SHP77 treated with DMSO at 0.1 percent for 48 hours (cell line): ENCODE measurements around the gene CNTNAP2.

Source experiments
- DNase-seq: peaks from one replicate; lab custom pipeline; 2025; lab: John Stamatoyannopoulos, UW

The CNTNAP2 gene

DNA sequence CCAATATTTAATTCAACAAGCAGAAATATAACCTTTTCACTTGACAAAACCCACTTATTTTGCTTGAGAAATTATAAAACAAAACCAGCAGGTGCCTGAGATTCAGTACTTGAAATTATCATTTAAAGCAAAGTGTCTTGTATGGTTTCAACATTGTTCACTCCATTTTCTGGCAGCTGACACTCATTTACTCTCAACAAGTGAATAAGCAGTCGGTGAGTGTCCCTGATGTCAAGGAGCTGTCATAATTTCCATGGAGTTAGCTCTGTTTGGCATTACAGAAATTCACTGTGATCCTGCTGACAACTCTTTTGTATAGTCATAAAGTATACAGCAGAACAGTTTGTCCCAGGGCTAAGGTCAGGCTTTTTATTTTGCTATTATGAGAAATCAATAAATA lies 490.0 kb downstream of the CNTNAP2 start:
- DNase-seq: no peak

- no peak for DNase-seq
These were observed 503.0 kb downstream of the CNTNAP2 start for GRCh38 chr7:146619641-146620040.

GRCh38 chr7:146626912-146627311 lies 510.3 kb downstream of the CNTNAP2 start:
- no peak for DNase-seq

- DNase-seq: peak; percentile 97
These were observed 518.8 kb downstream of the CNTNAP2 start for GRCh38 chr7:146635205-146636032.

DNA sequence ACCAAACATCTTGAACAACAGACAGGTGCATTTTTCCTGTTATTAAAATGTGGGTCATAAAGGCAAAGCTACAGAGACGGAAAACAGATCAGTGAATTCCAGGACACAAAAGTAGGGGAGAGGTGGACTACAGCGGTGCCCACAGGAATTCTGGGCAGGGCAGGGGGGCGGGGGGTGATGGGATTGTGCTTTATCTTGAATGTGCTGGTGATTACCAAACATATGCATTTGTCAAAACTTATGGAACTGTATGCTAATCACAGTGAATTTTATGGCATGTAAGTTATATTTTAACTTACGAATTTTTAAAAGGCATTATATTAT lies 519.4 kb downstream of the CNTNAP2 start:
- no peak for DNase-seq

GRCh38 chr7:146636581-146636980 lies 520.0 kb downstream of the CNTNAP2 start:
- no peak for DNase-seq

DNA sequence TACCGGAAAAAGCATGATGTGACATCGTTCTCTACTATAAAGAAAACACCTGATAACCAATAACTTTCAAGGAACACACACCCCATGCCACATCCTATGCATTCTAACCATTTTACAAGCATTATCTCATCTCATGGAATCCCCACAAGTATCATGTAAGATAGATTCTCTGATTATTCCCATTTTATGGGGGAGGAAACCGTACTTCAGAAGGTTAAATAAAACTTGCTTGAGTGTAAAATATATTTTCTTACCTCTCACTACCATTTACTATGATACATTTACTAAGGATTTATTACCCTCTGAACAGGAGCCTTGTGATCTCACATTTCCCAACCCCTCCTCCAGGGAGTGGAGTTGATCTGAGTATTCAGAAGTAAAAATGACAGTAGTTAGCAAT lies 522.7 kb downstream of the CNTNAP2 start:
- DNase-seq: no peak

GRCh38 chr7:146641491-146641890 lies 524.9 kb downstream of the CNTNAP2 start:
- DNase-seq: no peak

- no peak for DNase-seq
These were observed 528.9 kb downstream of the CNTNAP2 start for GRCh38 chr7:146645383-146645976.

DNA sequence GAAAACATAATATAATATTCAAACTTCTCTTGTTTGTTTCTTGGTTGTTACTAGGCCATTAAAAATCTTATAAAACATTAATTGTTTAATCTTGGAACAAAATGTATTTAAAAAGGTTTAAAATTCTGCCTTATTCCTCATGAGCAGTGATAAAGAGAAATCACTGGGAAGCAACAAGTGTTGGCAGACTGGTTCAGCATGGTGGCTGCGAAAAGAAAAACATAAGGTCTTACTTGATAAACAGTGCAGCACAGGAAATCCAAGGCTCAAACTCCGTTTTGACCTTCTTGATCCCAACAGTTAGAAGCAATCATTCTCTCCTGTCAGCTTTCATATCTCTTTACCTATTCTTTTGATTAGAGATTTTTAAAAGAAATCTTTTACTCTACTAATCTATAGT lies 530.8 kb downstream of the CNTNAP2 start:
- no peak for DNase-seq

DNA sequence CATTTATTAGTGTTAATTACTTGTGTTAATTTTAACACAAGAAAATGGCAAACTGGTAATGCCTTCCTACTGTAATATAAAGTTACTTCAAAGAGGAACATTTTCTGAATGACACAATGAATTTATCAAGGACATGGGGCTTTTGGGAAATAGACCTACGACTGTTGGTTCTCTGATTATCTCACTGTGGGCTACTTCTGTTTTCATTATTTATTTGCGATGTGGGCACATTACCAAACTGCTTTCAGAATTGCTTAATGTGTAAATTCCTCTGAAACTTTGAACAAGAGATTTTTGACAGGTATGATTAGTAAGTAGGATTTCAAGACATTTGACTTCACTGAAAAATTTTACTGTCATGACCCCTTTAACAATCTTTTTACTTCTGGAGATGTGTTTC lies 535.6 kb downstream of the CNTNAP2 start:
- DNase-seq: no peak

GRCh38 chr7:146654048-146654447 lies 537.4 kb downstream of the CNTNAP2 start:
- DNase-seq: peak; percentile 68

DNA sequence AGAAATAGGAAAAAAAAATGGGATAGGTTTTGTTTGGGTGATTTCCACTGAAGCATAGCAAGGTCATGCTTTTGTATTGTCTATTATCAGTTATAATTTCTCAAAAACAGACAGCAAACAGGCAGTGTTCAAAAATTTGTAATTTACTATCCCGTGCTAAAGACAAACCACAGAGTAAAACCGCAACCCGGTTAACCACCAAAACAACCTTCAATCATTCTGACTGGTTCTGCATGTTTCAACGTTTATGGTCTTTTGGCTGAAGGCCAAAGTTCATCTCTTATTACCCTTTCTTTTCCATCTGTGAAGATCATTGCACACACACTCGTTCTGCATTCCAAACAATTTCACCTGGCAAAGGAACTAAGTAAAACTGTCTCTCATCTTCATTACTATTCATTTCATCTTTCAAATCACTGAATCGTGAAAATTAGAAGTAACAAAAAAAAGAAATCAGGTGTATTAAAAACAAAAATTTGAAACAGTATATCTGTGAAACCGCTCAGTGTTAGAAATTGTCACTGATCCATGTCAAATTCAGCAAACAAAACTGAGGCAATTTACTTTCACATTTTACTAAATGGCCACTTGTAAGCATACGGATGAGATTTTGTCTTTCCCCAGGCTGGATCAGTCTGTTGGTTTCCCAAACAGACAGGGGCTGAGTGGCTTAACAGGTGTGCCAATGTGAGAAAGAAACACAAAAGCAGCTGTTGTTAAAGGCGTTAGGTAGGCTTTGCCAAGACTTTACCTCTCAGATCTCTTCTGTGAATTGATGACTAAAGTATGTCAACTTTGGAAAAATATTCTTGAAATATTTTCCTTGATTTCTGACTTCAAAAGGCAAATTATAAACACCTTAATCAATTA lies 539.6 kb downstream of the CNTNAP2 start:
- DNase-seq: peak; percentile 93

GRCh38 chr7:146656988-146657387 lies 540.4 kb downstream of the CNTNAP2 start:
- peak; percentile 41 for DNase-seq

GRCh38 chr7:146658604-146659003 lies 542.0 kb downstream of the CNTNAP2 start:
- DNase-seq: no peak

DNA sequence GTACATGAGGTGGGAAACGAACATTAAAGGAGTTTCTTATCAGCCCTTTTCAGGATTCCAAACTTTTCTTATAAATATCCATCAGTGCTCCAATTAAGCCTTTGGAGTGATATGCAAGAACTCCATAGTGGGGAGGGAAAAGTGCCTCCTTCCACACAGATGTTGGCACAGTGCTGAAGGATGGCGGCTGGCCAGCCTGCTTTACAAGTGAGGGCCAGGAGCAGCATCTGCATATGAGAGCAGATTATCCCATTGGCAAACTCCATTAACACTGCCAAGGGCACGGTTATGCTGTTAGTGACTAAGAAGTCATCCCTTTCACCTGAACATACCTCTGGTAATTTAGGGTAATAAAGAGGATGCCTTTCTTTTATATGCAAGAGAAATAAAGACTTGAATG lies 543.1 kb downstream of the CNTNAP2 start:
- DNase-seq: no peak

DNA sequence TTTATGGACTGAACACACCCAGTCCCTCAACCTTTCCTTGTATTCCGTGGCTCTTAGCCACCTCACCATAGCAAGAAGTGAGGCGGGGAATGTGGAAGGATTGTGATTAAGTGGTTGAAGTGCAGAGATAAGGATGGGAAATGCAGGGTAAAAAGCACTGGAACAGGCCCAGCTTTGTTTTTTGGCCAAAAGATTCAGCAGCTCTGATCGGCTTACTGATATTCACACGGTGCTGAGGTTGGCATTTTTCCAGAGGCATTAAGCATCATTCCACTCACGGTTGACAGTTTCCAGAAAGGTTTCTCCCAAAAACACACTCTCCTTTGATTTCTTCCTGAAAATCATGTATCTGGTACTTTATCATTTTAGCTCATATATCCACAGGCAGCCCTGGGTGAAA lies 544.2 kb downstream of the CNTNAP2 start:
- DNase-seq: no peak

DNA sequence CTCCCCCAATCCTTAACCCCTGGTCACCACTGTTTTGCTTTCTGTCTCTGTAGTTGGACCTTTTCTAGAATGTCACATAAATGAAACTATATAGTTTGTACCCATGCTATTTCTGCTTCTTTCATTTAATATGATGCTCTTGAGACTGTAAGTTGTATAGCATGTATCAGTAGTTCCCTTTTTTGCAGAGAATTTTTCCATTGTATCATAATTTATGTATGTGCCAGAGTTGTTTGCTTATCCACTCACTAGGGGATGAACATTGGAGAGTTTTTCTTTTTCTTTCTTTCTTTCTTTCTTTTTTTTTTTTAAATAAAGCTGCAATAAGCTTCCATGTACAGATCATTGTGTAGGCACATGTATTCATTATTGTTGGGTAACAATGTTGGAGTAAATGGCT lies 544.8 kb downstream of the CNTNAP2 start:
- DNase-seq: no peak

GRCh38 chr7:146661929-146662328 lies 545.3 kb downstream of the CNTNAP2 start:
- DNase-seq: no peak

DNA sequence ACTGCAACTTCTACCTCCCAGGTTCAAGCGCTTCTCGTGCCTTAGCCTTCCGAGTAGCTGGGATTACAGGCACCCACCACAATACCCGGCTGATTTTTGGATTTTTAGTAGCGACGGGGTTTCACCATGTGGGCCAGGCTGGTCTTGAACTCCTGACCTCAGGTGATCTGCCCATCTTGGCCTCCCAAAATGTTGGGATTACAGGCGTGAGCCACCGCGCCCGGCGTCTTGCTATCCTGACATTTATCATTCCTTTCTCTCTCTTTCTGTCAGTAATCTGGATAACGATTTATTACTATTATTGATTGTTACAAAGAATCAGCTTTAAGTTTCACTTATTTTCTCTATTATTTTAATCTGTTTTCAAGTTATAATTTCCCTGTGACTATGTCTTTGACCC lies 548.4 kb downstream of the CNTNAP2 start:
- DNase-seq: no peak

DNA sequence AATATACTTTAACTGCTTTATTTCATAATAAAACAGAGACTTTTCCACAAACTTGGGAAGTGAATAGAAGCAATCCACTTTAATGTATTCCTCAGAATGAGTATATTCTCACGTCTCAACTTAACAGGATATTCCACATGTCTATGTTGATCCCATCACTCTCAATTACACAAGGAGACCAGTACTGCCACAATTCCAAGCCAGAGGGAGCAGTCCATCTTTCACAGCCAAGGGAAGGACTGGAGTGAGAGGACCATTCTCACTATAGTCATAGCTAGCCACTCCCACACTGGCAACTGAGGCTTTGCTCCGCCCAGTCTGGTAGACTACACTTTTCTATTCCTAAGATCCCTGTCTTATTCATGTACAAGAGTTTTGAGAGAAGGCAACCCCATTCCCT lies 553.9 kb downstream of the CNTNAP2 start:
- no peak for DNase-seq

DNA sequence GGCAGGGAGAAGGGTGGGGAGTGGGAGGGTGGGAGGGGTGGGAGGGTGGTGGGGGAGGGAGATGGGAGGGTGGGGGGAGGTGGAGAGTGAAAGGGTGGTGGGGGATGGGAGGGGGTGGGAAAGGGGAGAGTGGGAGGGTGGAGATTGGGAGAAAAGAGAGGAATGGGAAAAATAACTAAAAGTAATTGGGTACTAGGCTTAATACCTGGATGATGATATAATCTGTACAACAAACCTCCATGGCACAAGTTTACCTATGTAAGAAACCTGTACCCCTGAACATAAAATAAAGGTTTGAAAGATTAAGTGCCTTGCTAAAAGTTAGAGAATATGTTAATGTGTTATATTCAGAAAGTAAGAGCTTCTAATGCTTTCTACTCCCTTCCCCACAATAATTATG lies 564.9 kb downstream of the CNTNAP2 start:
- no peak for DNase-seq

DNA sequence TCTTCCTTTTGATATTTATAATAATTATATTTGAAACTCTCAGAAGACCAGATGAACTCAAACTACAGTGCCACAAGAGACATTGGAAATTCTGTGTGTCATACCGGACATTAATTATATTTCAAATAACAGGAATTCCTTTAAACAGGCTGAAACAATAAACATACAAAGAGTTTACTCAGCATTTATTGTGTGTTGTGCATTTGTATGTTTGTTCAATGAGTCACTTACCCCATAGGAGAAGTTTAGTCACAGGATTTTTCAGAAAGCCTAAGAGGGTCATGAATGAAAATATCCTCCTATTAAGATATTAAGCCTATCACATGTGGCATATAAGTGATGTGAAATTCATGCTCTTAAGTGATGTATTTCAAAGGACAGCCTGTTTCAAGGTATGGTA lies 566.8 kb downstream of the CNTNAP2 start:
- DNase-seq: no peak
